Karpas-422 (cell line): ENCODE results near the gene CEP170B. TPM values are rescaled to one million over a fixed set of nuclear protein-coding genes. Genes with fewer than 3 reads are reported as not detected.

Source experiments
- DNase-seq: peaks from one replicate; pipeline ENCODE4 v3.0.0-alpha.2; 2015
- H2AFZ ChIP-seq: fragments of 200-600 bp; sonication (generic); 2 replicates; pipeline ENCODE4 v1.6.1; 2014; ENCODE audit warnings: antibody characterized with exemption, low read length, mixed read lengths
- H3K27ac ChIP-seq: fragments of 200-600 bp; sonication (generic); 2 replicates; pipeline ENCODE4 v1.5.1; 2014; ENCODE audit warnings: mild to moderate bottlenecking, low read length, moderate library complexity
- H3K27me3 ChIP-seq: fragments of 200-600 bp; sonication (generic); 2 replicates; pipeline ENCODE4 v1.6.1; 2014; ENCODE audit warnings: low read length, mixed read lengths
- H3K36me3 ChIP-seq: fragments of 200-600 bp; sonication (generic); 2 replicates; pipeline ENCODE4 v1.6.1; 2014; ENCODE audit warnings: low read length, mixed read lengths; ENCODE audit not compliant: insufficient read depth
- H3K4me1 ChIP-seq: fragments of 200-600 bp; sonication (generic); 2 replicates; pipeline ENCODE4 v1.6.1; 2014; ENCODE audit warnings: mild to moderate bottlenecking, low read length, mixed read lengths
- H3K4me2 ChIP-seq: fragments of 200-600 bp; sonication (generic); 2 replicates; pipeline ENCODE4 v1.6.1; 2014; ENCODE audit warnings: low read length, low read depth, mild to moderate bottlenecking; ENCODE audit not compliant: poor library complexity, severe bottlenecking
- H3K4me3 ChIP-seq: fragments of 200-600 bp; sonication (generic); 2 replicates; pipeline ENCODE4 v1.5.1; 2014; ENCODE audit warnings: mild to moderate bottlenecking, antibody characterized with exemption, low read length, mixed read lengths
- H3K79me2 ChIP-seq: fragments of 200-600 bp; sonication (generic); 2 replicates; pipeline ENCODE4 v1.6.1; 2014; ENCODE audit warnings: mild to moderate bottlenecking, low read length, mixed read lengths
- H3K9ac ChIP-seq: fragments of 200-600 bp; sonication (generic); 2 replicates; pipeline ENCODE4 v1.6.0; 2014; ENCODE audit warnings: low read length
- H3K9me2 ChIP-seq: fragments of 200-600 bp; sonication (generic), shearing (Covaris generic); replicated peaks from 2 replicates; pipeline ENCODE4 v1.6.0; 2014; ENCODE audit warnings: mild to moderate bottlenecking, low read length, moderate library complexity; ENCODE audit not compliant: insufficient read depth
- H3K9me3 ChIP-seq: fragments of 300-700, 200-600 bp; sonication (generic); 2 replicates; pipeline ENCODE4 v1.6.1; 2014; ENCODE audit warnings: low read length, mixed read lengths
- H4K20me1 ChIP-seq: fragments of 200-600 bp; sonication (generic); 2 replicates; pipeline ENCODE4 v1.6.1; 2014; ENCODE audit warnings: mild to moderate bottlenecking, antibody characterized with exemption, low read length, low read depth; ENCODE audit not compliant: insufficient read depth
- total RNA-seq: library from RNA; depleted of rRNA; stranded (reverse); fragments of >200 nt; shearing (Covaris generic); gene quantifications from 2 replicates; pipeline ENCODE4 v1.2.3, GENCODE V29; 2014; ENCODE audit warnings: low replicate concordance

CEP170B gene
- total RNA-seq, 1 experiment from 2014 or later, result 0.56 TPM

- no peaks in the 10 kb centered on the region for H3K4me1 ChIP-seq
- no peaks in the 10 kb centered on the region; the same call in 1 of the 2 replicates for H3K9me3 ChIP-seq
- peaks cover 24% of the 10 kb centered on the region for H4K20me1 ChIP-seq
- no peaks in the 10 kb centered on the region for H3K27me3 ChIP-seq
- H2AFZ ChIP-seq, result no peak overlapping the region
- H3K79me2 ChIP-seq, result no peaks in the 10 kb centered on the region
- H3K9ac ChIP-seq, result no peak overlapping the region
- no peak overlapping the region for H3K27ac ChIP-seq
- DNase-seq, result no peak
- no peak overlapping the region for H3K4me2 ChIP-seq
- H3K36me3 ChIP-seq, result no peaks in the 10 kb centered on the region
- no peak overlapping the region for H3K4me3 ChIP-seq
- H3K9me2 ChIP-seq, result no peaks in the 10 kb centered on the region
These were observed 7.6 kb downstream of the CEP170B start for GRCh38 chr14:104872469-104873341.

DNA sequence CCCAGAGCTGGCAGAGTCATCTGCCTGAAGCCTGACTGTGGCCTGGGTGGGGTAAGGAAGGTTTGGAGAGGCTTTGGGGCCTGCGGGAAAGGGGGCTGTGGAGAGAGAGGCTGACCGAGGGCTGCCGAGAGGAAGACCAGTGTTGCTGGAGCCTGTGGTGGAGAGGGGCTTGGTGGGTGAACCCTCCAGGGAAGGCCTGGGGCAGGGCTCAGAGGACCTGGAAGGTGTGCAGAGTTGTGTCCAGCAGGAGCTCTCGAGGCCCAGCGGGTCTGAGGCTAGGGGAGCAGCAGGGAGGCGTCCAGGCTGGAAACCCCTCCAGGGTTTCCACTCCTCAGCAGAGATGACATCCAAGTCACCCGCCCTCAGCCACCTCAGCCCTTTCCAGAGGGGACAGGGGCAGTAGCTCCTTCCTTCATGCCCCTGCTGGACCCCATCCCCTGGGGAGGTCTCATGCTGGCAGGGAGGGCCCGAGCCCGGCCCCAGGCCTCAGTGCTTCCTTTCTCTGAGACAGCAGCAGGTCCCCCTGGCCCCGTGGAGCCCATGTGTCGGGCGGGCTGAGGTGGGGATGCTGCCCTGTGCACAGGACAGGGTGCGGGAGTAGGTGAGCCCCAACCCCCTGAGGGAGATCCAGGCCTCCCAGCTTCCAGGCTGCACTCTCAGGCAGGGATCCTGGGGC, 8.4 kb downstream of the CEP170B start:
- no peak overlapping the region for H3K4me2 ChIP-seq
- H3K9me2 ChIP-seq, result no peaks in the 10 kb centered on the region
- no peaks in the 10 kb centered on the region for H3K27me3 ChIP-seq
- no peak for DNase-seq
- H3K79me2 ChIP-seq, result no peaks in the 10 kb centered on the region
- H3K9ac ChIP-seq, result no peak overlapping the region
- H3K9me3 ChIP-seq, result no peaks in the 10 kb centered on the region; the same call in 1 of the 2 replicates
- H4K20me1 ChIP-seq, result peaks cover 20% of the 10 kb centered on the region; the same call in 1 of the 2 replicates
- H3K36me3 ChIP-seq, result no peaks in the 10 kb centered on the region
- no peak overlapping the region for H2AFZ ChIP-seq
- no peaks in the 10 kb centered on the region for H3K4me1 ChIP-seq
- H3K27ac ChIP-seq, result no peak overlapping the region
- no peak overlapping the region for H3K4me3 ChIP-seq

- no peak for DNase-seq
- no peaks in the 10 kb centered on the region for H3K27me3 ChIP-seq
- no peaks in the 10 kb centered on the region for H3K79me2 ChIP-seq
These were observed 9.1 kb downstream of the CEP170B start for GRCh38 chr14:104874110-104874531.

DNA sequence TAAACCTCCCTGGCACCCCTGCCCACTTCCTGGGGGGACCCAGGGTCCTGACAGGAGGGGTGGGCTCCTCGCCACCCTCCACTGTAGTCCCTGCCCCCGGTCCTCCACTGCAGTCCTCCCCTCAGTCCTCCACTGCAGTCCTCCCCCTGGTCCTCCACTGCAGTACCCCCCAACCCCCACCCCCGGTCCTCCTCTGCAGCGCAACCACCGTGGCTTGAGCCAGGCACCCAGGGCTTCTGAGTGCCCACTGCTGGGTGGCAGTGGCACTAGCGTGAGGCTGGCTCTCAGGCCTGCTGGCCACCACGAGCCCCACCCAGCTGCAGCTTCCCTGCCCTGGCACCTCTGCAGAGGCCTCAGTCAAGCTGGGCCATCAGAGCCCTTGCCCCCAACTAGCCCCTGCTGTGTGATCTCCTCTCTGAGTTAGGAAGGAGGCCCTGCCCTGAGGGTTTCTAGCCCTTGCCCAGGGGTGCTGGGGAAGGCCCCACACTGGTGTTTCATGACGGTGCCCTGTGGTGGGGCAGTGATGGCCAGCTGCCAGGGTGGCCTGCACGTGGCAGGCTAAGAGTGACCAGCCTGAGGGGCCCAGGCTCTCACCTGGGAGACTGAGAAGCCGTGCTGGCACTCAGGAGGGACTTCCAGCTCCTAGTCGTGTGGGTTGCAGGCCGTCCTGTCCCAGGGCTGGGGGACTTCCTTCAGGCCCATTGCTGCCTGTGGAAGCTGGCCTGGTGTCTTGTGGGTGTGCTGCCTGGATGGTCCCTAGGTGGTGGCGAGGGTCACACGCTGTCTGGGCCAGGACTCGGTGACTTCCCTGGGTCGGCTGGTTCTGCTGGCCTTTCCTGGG, 9.7 kb downstream of the CEP170B start:
- no peak overlapping the region for H3K9ac ChIP-seq
- H3K9me2 ChIP-seq, result no peaks in the 10 kb centered on the region
- H3K9me3 ChIP-seq, result no peaks in the 10 kb centered on the region; the same call in 1 of the 2 replicates
- H3K79me2 ChIP-seq, result no peaks in the 10 kb centered on the region
- no peak overlapping the region for H3K27ac ChIP-seq
- H3K36me3 ChIP-seq, result no peaks in the 10 kb centered on the region
- no peak overlapping the region for H3K4me2 ChIP-seq
- no peaks in the 10 kb centered on the region for H3K27me3 ChIP-seq
- H3K4me3 ChIP-seq, result no peak overlapping the region
- peaks cover 20% of the 10 kb centered on the region; the same call in 1 of the 2 replicates for H4K20me1 ChIP-seq
- no peak for DNase-seq
- H2AFZ ChIP-seq, result no peak overlapping the region
- no peaks in the 10 kb centered on the region for H3K4me1 ChIP-seq

More at GRCh38 chr14:104874110-104874531, 9.1 kb downstream of the CEP170B start:
- Histone ChIP-seq H3K27ac (no peak overlapping the region), H3K9me3 (no peaks in the 10 kb centered on the region; the same call in 1 of the 2 replicates), H3K9me2 (no peaks in the 10 kb centered on the region), H3K9ac (no peak overlapping the region), H3K4me2 (no peak overlapping the region), H2AFZ (no peak overlapping the region), H3K36me3 (no peaks in the 10 kb centered on the region), H3K4me1 (no peaks in the 10 kb centered on the region), H4K20me1 (peaks cover 20% of the 10 kb centered on the region; the same call in 1 of the 2 replicates), H3K4me3 (no peak overlapping the region)

DNA sequence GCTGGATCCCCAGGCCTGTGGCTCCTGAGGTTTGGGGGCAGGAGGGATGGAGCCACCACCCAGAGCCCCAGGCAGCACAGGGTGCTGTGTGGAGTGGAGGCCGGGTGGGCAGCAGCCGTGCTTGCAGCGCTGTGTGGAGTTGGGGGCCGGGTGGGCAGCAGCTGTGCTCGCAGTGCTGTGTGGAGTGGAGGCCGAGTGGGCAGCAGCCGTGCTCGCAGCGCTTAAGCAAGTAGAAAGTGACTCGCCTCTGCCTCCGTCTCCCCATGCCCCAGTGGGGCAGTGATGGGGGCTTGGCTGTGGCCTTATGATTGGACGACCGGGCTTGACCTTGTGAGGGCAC, 10.3 kb downstream of the CEP170B start:
- Histone ChIP-seq H3K4me1 (no peaks in the 10 kb centered on the region), H2AFZ (no peak overlapping the region), H3K36me3 (no peaks in the 10 kb centered on the region), H3K4me3 (no peak overlapping the region), H4K20me1 (peaks cover 20% of the 10 kb centered on the region; the same call in 1 of the 2 replicates), H3K9me2 (no peaks in the 10 kb centered on the region), H3K4me2 (no peak overlapping the region), H3K79me2 (no peaks in the 10 kb centered on the region), H3K9ac (no peak overlapping the region), H3K27ac (no peak overlapping the region), H3K9me3 (no peaks in the 10 kb centered on the region; the same call in 1 of the 2 replicates), H3K27me3 (no peaks in the 10 kb centered on the region)
- no peak for DNase-seq

GRCh38 chr14:104875811-104876210, 10.7 kb downstream of the CEP170B start:
- no peak overlapping the region for H3K4me3 ChIP-seq
- no peak overlapping the region for H3K9ac ChIP-seq
- no peaks in the 10 kb centered on the region for H3K4me1 ChIP-seq
- DNase-seq, result no peak
- no peaks in the 10 kb centered on the region for H3K79me2 ChIP-seq
- no peaks in the 10 kb centered on the region for H3K36me3 ChIP-seq
- no peak overlapping the region for H3K4me2 ChIP-seq
- H3K27ac ChIP-seq, result no peak overlapping the region
- H4K20me1 ChIP-seq, result peaks cover 23% of the 10 kb centered on the region; the same call in 1 of the 2 replicates
- no peaks in the 10 kb centered on the region for H3K27me3 ChIP-seq
- no peaks in the 10 kb centered on the region; the same call in 1 of the 2 replicates for H3K9me3 ChIP-seq
- no peaks in the 10 kb centered on the region for H3K9me2 ChIP-seq
- no peak overlapping the region for H2AFZ ChIP-seq

GRCh38 chr14:104876251-104876699, 11.2 kb downstream of the CEP170B start:
- no peaks in the 10 kb centered on the region for H3K9me2 ChIP-seq
- no peak overlapping the region for H2AFZ ChIP-seq
- H3K79me2 ChIP-seq, result no peaks in the 10 kb centered on the region
- no peaks in the 10 kb centered on the region for H3K36me3 ChIP-seq
- H3K27ac ChIP-seq, result no peak overlapping the region
- H4K20me1 ChIP-seq, result peaks cover 25% of the 10 kb centered on the region; the same call in 1 of the 2 replicates
- H3K4me3 ChIP-seq, result no peak overlapping the region
- no peaks in the 10 kb centered on the region for H3K27me3 ChIP-seq
- DNase-seq, result peak; percentile 85
- no peaks in the 10 kb centered on the region; the same call in 1 of the 2 replicates for H3K9me3 ChIP-seq
- H3K4me2 ChIP-seq, result no peak overlapping the region
- H3K9ac ChIP-seq, result no peak overlapping the region
- H3K4me1 ChIP-seq, result no peaks in the 10 kb centered on the region
